GM21528 (cell line): ENCODE results near the gene DLK2.
"Not testable (repeated sequence)": the region's sequence is repeated elsewhere in the genome, so short reads cannot be mapped to it uniquely, and the experiment has no call there.

ENCODE experiments used
- ATAC-seq: cut with Tn5 transposase; IDR thresholded peaks from one replicate; pipeline ENCODE4 v1.9.1; 2021; ENCODE audit warnings: mild to moderate bottlenecking, moderate library complexity; ENCODE audit not compliant: unreplicated experiment, low FRiP score

DLK2 gene

DNA sequence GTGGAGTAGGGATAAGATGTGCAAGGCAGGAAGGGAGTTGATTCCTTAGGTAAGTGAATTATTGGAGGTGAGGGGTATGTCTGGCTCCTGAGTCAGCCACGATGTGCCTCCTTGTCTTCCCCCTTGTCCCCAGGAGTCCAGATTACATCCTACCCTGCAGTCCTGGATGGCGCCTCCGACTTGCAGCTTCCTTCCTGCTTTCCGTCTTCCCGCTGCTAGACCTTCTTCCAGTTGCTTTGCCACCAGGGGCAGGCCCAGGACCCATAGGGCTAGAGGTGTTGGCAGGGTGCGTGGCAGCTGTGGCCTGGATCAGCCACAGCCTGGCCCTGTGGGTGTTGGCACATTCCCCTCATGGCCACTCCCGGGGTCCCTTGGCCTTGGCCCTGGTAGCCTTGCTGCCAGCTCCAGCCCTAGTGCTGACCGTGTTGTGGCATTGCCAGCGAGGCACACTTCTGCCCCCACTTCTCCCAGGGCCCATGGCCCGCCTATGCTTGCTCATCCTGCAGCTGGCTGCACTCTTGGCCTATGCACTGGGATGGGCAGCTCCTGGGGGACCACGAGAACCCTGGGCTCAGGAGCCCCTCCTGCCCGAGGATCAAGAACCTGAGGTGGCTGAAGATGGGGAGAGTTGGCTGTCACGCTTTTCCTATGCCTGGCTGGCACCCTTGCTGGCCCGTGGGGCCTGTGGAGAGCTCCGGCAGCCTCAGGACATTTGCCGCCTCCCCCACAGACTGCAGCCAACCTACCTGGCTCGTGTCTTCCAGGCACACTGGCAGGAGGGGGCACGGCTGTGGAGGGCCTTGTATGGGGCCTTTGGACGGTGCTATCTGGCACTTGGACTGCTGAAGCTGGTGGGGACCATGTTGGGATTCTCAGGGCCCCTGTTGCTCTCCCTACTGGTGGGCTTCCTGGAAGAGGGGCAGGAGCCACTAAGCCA is 23.1 kb downstream of the DLK2 start:
- no peak for ATAC-seq

DNA sequence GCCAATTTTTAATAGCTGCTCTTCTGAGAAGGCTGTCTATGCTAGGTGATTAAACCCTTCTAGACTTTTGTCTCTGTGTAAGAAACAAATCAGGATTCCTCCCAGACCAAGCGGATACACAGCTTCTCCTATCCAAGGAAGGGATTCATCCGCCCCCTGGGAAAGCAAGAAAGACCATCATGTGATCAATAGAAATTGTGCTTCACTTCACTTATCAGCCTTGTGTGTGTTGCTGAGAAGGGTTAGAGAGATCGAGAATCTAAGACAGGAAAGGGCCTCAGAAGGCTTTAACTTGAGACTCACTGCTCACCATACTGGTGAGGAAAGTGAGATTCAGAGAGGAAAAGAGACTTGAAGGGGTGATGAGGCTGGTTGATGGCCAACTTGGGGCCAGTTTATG is 26.5 kb downstream of the DLK2 start:
- ATAC-seq, result no peak

DNA sequence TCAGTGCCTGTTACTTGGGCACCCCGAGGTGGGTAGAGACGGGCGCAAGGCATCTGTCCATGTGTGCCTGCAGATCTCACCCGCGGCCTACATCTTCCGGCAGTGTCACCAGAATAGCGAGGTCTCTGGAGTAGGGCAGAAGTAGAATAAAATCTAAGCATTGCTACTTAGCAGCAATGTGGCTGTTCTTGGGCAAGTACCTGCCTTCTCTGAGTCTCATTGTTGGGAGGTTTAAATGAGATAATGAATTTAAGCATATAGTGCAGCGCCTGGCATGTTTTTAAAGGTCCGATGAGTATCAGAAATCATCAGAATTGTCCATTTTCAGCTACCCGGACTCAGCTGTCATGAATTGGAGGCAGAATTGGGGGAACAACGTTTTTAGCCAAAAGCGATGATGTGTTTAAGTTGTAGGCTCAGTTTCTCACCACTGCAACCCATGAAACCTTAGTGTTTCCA is 27.2 kb downstream of the DLK2 start:
- ATAC-seq, result peak; percentile 2

DNA sequence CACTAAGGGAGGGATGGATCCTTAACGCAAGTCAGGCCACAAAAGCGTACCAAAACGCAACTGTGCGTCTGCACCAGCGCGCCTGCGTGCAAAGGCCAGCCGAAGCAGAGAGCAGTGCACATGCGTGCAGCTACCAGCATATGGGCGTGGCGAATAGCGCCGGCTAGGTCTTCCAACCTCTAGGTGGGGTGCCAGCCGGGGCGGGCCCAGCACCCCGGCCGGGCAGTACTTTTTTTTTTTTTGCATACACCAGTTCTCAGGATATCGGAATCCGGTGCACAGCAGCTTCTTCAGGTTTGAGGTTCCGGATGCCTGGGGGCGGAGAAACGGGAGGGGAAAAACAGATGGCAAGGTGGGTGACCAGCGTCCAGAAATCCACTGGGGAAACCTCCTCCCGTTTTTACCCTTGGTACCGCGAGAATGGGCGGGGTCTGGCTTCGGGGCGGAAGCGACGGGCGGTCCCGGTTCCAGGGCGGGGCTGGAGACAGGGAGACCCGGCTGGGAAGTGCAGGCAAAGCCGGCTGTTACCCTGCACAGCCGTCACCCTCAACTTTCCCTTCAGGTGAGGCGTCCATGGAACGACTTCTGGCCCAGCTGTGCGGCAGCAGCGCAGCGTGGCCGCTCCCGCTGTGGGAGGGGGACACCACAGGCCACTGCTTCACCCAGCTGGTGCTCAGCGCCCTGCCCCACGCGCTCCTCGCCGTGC is 27.8 kb downstream of the DLK2 start, which contains the start of gene ABCC10:
ABCC10 (plus strand) TSS at position 136 of the 706 bp plus-strand sequence; CDS start at position 574, 438 bp downstream.
- peak; percentile 88 for ATAC-seq

DNA sequence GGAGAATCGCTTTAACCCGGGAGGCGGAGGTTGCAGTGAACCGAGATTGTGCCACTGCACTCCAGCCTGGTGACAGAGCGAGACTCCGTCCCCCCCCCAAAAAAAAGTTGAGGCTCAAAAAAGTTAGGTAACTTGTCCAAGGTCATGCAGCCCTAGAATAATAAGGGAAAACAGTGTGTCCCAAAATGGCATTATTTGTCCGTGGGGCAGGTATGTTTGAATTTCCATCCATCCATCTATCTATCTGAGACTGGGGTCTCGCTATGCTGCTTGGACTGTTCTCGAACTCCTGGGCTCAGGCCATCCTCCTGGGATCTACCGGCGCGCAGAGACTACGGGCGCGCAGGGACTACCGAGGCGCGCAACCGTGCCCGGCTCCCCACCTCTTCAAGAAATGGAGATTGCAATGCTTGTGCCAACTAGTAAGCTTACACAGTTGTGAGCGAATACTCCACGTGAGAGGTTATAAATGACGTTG is 28.4 kb downstream of the DLK2 start:
- no peak for ATAC-seq

DNA sequence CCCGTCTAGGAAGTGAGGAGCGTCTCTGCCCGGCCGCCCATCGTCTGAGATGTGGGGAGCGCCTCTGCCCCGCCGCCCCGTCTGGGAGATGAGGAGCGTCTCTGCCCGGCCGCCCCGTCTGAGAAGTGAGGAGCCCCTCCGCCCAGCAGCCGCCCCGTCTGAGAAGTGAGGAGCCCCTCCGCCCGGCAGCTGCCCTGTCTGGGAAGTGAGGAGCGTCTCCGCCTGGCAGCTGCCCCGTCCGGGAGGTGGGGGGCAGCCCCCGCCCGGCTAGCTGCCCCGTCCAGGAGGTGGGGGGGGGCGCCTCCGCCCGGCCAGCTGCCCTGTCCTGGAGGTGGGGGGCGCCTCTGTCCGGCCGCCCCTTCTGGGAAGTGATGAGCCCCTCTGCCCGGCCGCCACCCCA is 30.3 kb downstream of the DLK2 start:
- not testable (repeated sequence) for ATAC-seq

DNA sequence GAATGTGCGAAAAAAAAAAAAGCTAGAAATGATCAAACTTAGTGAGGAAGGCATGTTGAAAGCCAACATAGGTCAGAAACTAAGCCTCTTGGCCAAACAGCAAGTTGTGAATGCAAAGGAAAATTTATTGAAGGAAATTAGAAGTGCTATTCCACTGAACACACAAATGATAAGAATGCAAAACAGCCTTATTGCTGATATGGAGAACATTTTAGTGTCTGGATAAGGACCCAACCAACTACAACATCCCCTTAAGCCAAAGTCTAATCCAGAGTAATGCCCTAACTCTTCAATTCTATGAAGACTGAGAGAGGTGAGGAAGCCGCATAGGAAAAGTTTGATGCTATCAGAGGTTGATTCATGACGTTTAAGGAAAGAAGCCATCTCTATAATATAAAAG is 33.5 kb downstream of the DLK2 start:
- ATAC-seq, result no peak

DNA sequence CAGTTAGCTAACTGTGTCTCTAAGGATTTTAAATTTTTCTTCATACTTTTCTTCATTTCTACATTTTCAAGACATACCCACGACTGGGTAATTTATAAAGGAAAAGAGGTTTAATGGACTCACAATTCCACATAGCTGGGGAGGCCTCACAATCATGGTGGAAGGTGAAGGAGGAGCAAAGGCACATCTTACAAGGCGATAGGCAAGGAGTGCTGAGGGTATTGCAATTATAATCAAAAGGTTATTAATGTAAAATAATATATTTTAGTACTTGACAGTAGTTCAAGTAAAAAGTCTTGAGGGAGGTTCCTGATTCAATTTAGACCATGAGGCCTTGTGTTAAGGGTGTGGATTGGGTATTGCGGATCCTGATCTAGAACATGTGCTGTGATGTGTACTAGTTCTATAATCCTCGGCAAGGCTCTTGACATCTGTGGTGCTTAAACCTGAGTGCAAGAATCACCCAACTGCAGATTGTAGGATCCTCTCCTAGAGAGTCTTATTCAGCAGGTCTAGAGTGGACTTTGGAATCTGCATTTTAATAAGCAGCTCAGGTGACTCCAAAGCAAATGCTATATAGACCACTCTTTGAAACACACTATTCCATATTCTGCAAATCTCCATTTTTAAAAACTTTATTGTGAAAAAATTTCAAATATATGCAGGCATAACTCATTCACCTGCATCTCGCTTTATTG is 35.2 kb downstream of the DLK2 start:
- no peak for ATAC-seq

DNA sequence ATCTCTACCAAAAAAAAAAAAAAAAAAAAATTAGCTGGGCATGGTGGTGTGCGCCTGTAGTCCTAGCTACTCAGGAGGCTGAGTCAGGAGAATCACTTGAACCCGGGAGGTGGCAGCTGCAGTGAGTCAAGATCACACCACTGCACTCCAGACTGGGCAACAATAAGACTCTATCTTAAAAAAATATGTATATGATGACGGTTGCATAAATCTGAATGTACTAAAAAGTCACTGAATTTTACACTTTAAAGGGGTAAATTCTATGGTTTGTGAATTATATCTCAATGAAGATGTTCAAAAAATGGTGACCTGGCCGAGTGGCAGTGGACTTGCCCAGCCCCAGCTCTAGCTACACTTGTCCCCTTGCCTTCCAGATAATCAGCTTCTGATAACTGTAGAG is 38.4 kb downstream of the DLK2 start:
- no peak for ATAC-seq

DNA sequence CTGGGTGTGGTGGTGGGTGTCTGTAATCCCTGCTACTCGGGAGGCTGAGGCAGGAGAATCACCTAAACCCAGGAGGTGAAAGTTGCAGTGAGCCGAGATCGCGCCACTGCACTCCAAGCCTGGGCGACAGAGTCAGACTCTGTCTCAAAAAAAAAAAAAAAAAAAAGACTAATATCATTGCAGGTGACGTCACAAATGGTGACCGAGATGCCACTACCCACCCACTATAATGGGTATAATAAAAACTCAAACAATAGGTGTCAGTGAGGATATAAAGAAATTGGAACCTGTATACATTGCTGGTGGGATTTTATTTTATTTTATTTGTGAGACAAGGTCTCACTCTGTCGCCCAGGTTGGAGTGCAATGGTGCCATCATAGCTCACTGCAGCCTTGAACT is 40.1 kb downstream of the DLK2 start:
- not testable (repeated sequence) for ATAC-seq

DNA sequence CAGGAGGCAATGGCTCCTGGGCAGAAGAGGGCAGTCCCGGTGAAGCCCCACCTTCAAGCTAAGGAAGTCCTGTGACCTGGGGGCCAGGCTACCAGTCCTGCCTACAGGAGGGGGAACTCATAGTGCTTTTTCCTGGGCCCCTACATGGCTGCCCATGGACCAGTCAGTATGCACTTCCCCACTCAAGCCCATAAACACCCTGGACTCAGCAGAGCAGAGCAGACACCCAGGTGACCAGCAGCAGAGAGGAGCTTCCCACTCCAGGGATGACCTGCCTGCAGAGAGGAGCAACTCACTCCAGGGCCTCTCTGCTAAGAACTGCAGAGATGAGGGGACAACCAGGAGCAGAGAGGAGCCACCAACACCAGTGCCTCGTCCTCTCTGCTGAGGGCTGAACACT is 42.3 kb downstream of the DLK2 start:
- ATAC-seq, result no peak

DNA sequence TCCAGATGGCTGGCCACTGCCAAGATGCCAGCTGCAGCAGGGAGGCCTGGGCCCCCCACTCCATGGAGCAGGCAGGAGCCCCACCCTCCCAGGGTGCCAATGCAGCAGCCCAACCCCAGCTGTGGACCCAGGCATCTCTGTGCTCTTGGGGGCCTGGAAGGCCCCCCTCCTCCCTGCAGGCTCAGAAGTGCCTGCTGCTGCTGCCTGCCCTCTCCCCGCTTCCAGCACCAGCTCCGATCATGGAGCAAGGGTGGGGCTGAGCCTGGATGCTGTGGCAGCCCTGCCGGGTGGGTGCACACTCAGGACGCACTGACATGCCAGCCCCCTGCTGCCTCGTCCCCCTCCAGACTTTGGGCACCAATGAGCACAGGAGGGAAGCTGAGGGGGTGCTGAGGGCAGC is 42.8 kb downstream of the DLK2 start:
- no peak for ATAC-seq

DNA sequence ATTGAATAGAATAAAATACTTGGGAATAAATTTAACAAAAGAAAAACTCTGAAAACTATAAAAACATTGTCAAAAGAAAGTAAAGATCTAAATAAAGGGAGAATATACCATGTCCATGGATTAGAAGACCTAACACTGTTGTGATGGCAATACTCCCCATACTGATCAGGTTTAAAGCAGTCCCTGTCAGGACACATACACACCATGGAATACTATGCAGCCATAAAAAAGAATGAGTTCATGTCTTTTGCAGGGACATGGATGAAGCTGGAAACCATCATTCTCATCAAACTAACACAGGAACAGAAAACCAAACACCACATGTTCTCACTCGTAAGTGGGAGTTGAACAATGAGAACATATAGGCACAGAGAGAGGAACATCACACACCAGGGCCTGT is 44.6 kb downstream of the DLK2 start:
- ATAC-seq, result not testable (repeated sequence)

DNA sequence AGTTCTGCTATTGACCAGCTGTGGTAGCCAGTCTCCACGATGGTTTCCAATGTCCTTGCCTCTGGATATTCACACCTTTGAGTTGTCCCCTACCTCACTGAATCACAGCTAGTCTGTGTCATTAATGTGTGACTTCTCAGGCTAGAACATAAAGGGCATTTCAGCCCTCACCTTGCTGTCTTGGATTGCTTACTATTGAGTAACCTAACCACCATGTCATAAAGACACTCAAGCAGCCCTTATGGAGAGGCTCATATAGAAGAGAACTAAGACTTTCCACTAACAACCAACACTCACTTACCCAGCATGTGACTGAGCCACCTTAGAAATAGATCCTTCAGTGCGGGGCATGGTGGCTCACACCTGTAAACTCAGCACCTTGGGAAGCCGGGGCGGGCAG is 47.1 kb downstream of the DLK2 start:
- no peak for ATAC-seq

DNA sequence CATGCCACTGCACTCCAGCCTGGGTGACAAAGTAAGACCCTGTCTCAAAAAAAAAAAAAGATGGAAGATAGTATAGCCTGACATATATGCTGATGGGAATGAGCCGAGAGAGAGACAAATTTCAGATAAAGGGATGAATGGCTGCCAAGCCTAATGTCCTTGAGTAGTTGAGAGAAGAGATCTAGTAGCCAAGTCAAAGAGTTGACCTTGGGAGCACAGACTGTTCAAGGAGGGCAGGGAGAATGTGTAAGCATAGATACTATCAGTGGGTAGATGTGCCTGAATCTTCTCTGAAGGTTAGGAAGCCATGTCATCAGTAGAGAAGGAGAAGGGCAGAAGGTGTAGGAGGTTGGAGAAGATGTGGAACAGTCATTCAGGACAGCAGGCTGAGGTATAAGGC is 48.1 kb downstream of the DLK2 start:
- ATAC-seq, result no peak

DNA sequence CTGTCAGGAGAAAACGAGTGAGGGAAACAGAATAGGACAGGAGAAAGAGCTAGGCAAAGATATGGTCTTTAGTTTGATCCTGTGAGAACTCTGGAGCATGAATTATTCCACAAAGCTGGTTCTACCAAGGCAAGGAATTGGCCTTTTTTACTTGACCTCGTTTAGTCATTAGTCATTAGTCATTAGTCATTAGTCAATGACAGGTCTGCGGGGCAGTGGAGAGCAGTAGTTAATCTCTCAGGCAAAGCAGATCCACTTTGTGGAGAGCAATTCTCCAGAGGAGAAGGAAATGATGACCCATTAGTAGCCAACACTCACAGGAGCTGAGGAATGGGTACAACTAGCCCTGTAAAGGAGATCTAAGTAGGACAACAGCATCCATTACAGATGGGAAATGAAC is 50.0 kb downstream of the DLK2 start:
- ATAC-seq, result no peak

DNA sequence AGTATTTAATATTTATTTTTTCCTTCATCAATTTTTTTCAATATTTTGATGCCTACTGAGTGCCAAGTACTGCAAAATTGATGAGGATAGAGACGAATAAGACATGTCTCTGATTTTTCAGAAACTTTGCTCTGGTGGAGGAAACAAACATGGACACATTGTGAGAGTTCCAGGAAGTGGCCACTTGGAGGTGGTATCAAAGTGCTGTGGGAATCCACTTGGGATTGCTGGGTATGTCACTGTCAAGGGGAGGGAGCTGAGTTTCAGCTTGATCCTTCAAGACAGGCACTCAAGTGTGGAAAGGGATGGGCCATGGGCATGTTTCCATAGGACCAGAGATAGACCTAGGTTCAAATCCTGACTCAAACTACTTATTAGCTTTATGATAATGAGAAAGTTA is 52.5 kb downstream of the DLK2 start:
- no peak for ATAC-seq

DNA sequence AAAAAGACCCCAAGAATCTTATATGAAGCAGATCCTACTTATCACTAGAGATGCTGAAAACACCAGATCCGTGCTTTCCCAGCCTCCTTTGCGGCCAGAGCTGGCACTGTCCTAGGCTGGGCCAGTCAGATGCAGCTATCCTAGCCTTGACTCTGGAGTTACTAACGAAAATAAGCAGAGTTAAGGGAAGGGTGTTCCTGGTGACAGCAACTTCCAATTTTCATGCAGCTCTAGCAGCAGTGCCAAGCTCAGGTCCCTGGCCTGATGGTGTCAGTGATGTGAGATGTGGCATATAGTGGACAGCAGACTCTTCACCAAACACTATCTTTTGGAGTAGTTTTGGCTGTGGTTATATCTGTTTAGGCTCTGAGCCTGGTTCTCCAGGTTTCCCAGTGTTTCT is 53.6 kb downstream of the DLK2 start:
- ATAC-seq, result no peak
